GM12872 (cell line): ENCODE data around the gene CDH19.

ENCODE experiments used
- CTCF ChIP-seq: IDR thresholded peaks from 3 replicates; pipeline ENCODE4 v1.5.1; 2011; ENCODE audit warnings: low read depth, mild to moderate bottlenecking, low read length, moderate library complexity; ENCODE audit not compliant: insufficient read depth

The CDH19 gene

GRCh38 chr18:66534110-66534509 is 69.8 kb downstream of the CDH19 start:
- TF ChIP-seq CTCF: no peak

- no peak for TF ChIP-seq CTCF
Observed at GRCh38 chr18:66533693-66534092, 70.2 kb downstream of the CDH19 start.

GRCh38 chr18:66523219-66523991 is 80.5 kb downstream of the CDH19 start:
- no peak for TF ChIP-seq CTCF

GRCh38 chr18:66513996-66514395 is 89.9 kb downstream of the CDH19 start:
- no peak for TF ChIP-seq CTCF

GRCh38 chr18:66511792-66512191 is 92.1 kb downstream of the CDH19 start:
- TF ChIP-seq CTCF: no peak

- no peak for TF ChIP-seq CTCF
Observed at GRCh38 chr18:66511289-66511688, 92.6 kb downstream of the CDH19 start.

- no peak for TF ChIP-seq CTCF
Observed at GRCh38 chr18:66510357-66511045, 93.4 kb downstream of the CDH19 start.
